H1 (cell line): ENCODE measurements around the gene RFXANK. TPM values are rescaled to one million over a fixed set of nuclear protein-coding genes. Genes with fewer than 3 reads are reported as not detected.
A peak's percentile ranks its signal among the peaks of the same experiment; 100 is the strongest.

Experiments used
- BCL11A ChIP-seq, 2 experiments: IDR thresholded peaks; one replicate each; pipeline ENCODE4 v1.6.1; 2011; ENCODE audit warnings: low read depth in 2 of 2, low read length in 2 of 2, mild to moderate bottlenecking in 2 of 2
- EGR1 ChIP-seq: IDR thresholded peaks from 2 replicates; pipeline ENCODE4 v1.6.1; 2011; ENCODE audit warnings: low read depth, low read length, borderline replicate concordance
- FOSL1 ChIP-seq: IDR thresholded peaks from 2 replicates; pipeline ENCODE4 v1.6.1; 2011; ENCODE audit warnings: mild to moderate bottlenecking, low read depth, low read length, moderate library complexity; ENCODE audit not compliant: insufficient read depth
- GTF2F1 ChIP-seq: IDR thresholded peaks from 2 replicates; pipeline ENCODE4 v1.6.1; 2012; ENCODE audit warnings: low read depth, low read length, improper control_type of control experiment, borderline replicate concordance
- JUN ChIP-seq: IDR thresholded peaks from 2 replicates; pipeline ENCODE4 v1.6.1; 2011; ENCODE audit warnings: low read depth, mild to moderate bottlenecking, improper control_type of control experiment, low read length
- MAFK ChIP-seq: IDR thresholded peaks from 2 replicates; pipeline ENCODE4 v1.6.1; 2012; ENCODE audit warnings: low read depth, mild to moderate bottlenecking, improper control_type of control experiment, low read length
- POU5F1 ChIP-seq: IDR thresholded peaks from 2 replicates; pipeline ENCODE4 v1.6.1; 2011; ENCODE audit warnings: low read depth, mild to moderate bottlenecking, low read length, moderate library complexity
- RFX5 ChIP-seq: IDR thresholded peaks from 2 replicates; pipeline ENCODE4 v1.6.1; 2011; ENCODE audit warnings: low read depth, low read length, improper control_type of control experiment, borderline replicate concordance
- SP1 ChIP-seq: IDR thresholded peaks from 2 replicates; pipeline ENCODE4 v1.6.1; 2011; ENCODE audit warnings: low read depth, low read length
- SP2 ChIP-seq: IDR thresholded peaks from 2 replicates; pipeline ENCODE4 v1.6.1; 2012; ENCODE audit warnings: mild to moderate bottlenecking, low read length, inconsistent platforms
- SRF ChIP-seq: IDR thresholded peaks from 2 replicates; pipeline ENCODE4 v1.6.1; 2011; ENCODE audit warnings: mild to moderate bottlenecking, low read depth, low read length, moderate library complexity
- TAF7 ChIP-seq: optimal IDR thresholded peaks from 2 replicates; pipeline ENCODE3; 2011; ENCODE audit warnings: low read depth, mild to moderate bottlenecking, inconsistent platforms, low read length, moderate library complexity, borderline replicate concordance
- TBP ChIP-seq: IDR thresholded peaks from 2 replicates; pipeline ENCODE4 v1.6.1; 2011; ENCODE audit warnings: low read depth, low read length, improper control_type of control experiment
- polyA plus RNA-seq, 7 experiments: library from polyadenylated mRNA; depleted of rRNA in 3 of 7; stranded (reverse) in 5 of 7; unstranded in 2 of 7; fragments of >200 nt in 5 of 7; fragments of 200-250 nt in 2 of 7; gene quantifications; 1 replicate in 5 of 7; 2 replicates in 1 of 7; 4 replicates in 1 of 7; pipeline versions ENCODE4 v1.2.1 to v1.2.3, GENCODE V29; 2011 to 2013; ENCODE audit warnings: missing spikeins in 2 of 7, mixed read lengths in 2 of 7
- total RNA-seq: library from RNA; stranded (reverse); fragmentation: NEBNext Ultra II Directional; extraction: Animal tissue kit (Norgen Biotek cat#: 25700); gene quantifications from 2 replicates; pipeline ENCODE4 v1.2.1, GENCODE V29; 2021
- TF ChIP-seq, protein P1 (sequence below): IDR thresholded peaks from 2 replicates; pipeline ENCODE4 v1.6.1; 2011; ENCODE audit warnings: low read depth, mild to moderate bottlenecking, low read length; ENCODE audit not compliant: insufficient read depth

Gene RFXANK
- total and polyA plus RNA-seq, 2 of the 8 experiments (the other 6 are each of a cell fraction or from before 2014, with no cell fraction given): 72.9 to 87.5 TPM

- TF ChIP-seq SRF (no peak), JUN (no peak), SP1 (no peak), GTF2F1 (no peak), FOSL1 (no peak), BCL11A (IDR thresholded peaks at IDR 0.05; ENCODE audit: low read depth in 2 of 2, low read length in 2 of 2) (no peak), POU5F1 (no peak), RFX5 (no peak), SP2 (no peak), TAF7 (no peak), TBP (peak; percentile 25; the same call in 1 of the 2 replicates), MAFK (no peak), EGR1 (0 out of 2 replicates have a peak, but pooled peaks have one; percentile 14)
- TF ChIP-seq, protein P1, sequence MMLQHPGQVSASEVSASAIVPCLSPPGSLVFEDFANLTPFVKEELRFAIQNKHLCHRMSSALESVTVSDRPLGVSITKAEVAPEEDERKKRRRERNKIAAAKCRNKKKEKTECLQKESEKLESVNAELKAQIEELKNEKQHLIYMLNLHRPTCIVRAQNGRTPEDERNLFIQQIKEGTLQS: no peak
Measured at GRCh38 chr19:19224852-19225494, 32.9 kb downstream of the RFXANK start (continued).
